ENCODE results near the gene EIF2S3. TPM values are rescaled to one million over a fixed set of nuclear protein-coding genes. Genes with fewer than 3 reads are reported as not detected.

Gene EIF2S3
- total RNA-seq, 2 experiments from 2014 or later = 282 to 295 TPM

GRCh38 chrX:24093746-24094145, 39.0 kb downstream of the EIF2S3 start:
- CTCF ChIA-PET = no interaction called here

GRCh38 chrX:24097741-24098260, 43.0 kb downstream of the EIF2S3 start:
- CTCF ChIA-PET = no interaction called here
- no peaks in the 10 kb centered on the region for H3K36me3 Mint-ChIP-seq
- H3K4me1 Mint-ChIP-seq (ENCODE audit: low read depth) = peaks cover 20% of the 10 kb centered on the region
- intact Hi-C loops (cut with micrococcal nuclease) = loop anchor here (2.0 to 5.0 kb wide), 3 partner anchors 17 to 144 kb away; partner anchors contain the start of gene ZFX
- H3K4me3 Mint-ChIP-seq = no peak overlapping the region
- no peak overlapping the region for H3K27ac Mint-ChIP-seq
- POLR2A ChIA-PET = no interaction called here
- H3K27me3 Mint-ChIP-seq = no peaks in the 10 kb centered on the region
- no peaks in the 10 kb centered on the region for H3K9me3 Mint-ChIP-seq
- no peak for DNase-seq

More at GRCh38 chrX:24093746-24094145, 39.0 kb downstream of the EIF2S3 start:
- no peaks in the 10 kb centered on the region for H3K27me3 Mint-ChIP-seq
- H3K9me3 Mint-ChIP-seq = no peaks in the 10 kb centered on the region
- intact Hi-C loops (cut with micrococcal nuclease) = no loop called here
- no peaks in the 10 kb centered on the region for H3K4me1 Mint-ChIP-seq (ENCODE audit: low read depth)
- POLR2A ChIA-PET = no interaction called here
- H3K27ac Mint-ChIP-seq = no peak overlapping the region
- no peak for DNase-seq
- no peak overlapping the region for H3K4me3 Mint-ChIP-seq
- no peaks in the 10 kb centered on the region for H3K36me3 Mint-ChIP-seq

- no peaks in the 10 kb centered on the region for H3K9me3 Mint-ChIP-seq
- peaks cover 20% of the 10 kb centered on the region for H3K4me1 Mint-ChIP-seq (ENCODE audit: low read depth)
- CTCF ChIA-PET = interaction anchor here (0.7 kb wide), 1 partner anchor 50 kb away, joined by 4 read pairs; no protein-coding TSS in a partner anchor
- POLR2A ChIA-PET = interaction anchor here (0.9 to 1.1 kb wide), 2 partner anchors 14 to 50 kb away, joined by 3 to 4 read pairs; no protein-coding TSS in a partner anchor
- no peak overlapping the region for H3K4me3 Mint-ChIP-seq
- intact Hi-C loops (cut with micrococcal nuclease) = loop anchor here (2.0 to 5.0 kb wide), 3 partner anchors 18 to 143 kb away; partner anchors contain the start of gene ZFX
- no peak overlapping the region for H3K27ac Mint-ChIP-seq
- H3K36me3 Mint-ChIP-seq = no peaks in the 10 kb centered on the region
- H3K27me3 Mint-ChIP-seq = no peaks in the 10 kb centered on the region
- DNase-seq = no peak
These were observed 44.2 kb downstream of the EIF2S3 start for GRCh38 chrX:24098932-24099331.

- no peaks in the 10 kb centered on the region for H3K27me3 Mint-ChIP-seq
- intact Hi-C loops (cut with micrococcal nuclease) = loop anchor here (2.0 to 5.0 kb wide), 3 partner anchors 19 to 143 kb away; partner anchors contain the start of gene ZFX
- H3K9me3 Mint-ChIP-seq = no peaks in the 10 kb centered on the region
- no peak for DNase-seq
- no peaks in the 10 kb centered on the region for H3K36me3 Mint-ChIP-seq
- no peak overlapping the region for H3K4me3 Mint-ChIP-seq
- H3K27ac Mint-ChIP-seq = no peak overlapping the region
- CTCF ChIA-PET = interaction anchor here (0.7 kb wide), 1 partner anchor 49 kb away, joined by 4 read pairs; no protein-coding TSS in a partner anchor
- POLR2A ChIA-PET = interaction anchor here (0.9 to 1.1 kb wide), 2 partner anchors 15 to 49 kb away, joined by 3 to 4 read pairs; no protein-coding TSS in a partner anchor
- H3K4me1 Mint-ChIP-seq (ENCODE audit: low read depth) = peaks cover 20% of the 10 kb centered on the region
These were observed 44.6 kb downstream of the EIF2S3 start for GRCh38 chrX:24099394-24099793.

GRCh38 chrX:24100713-24101112, 46.0 kb downstream of the EIF2S3 start:
- no peaks in the 10 kb centered on the region for H3K9me3 Mint-ChIP-seq
- ChIA-PET CTCF (no interaction called here), POLR2A (no interaction called here)
- no peak overlapping the region for H3K4me3 Mint-ChIP-seq
- DNase-seq = peak; percentile 14
- H3K4me1 Mint-ChIP-seq (ENCODE audit: low read depth) = peaks cover 20% of the 10 kb centered on the region
- H3K27ac Mint-ChIP-seq = no peak overlapping the region
- H3K27me3 Mint-ChIP-seq = no peaks in the 10 kb centered on the region
- H3K36me3 Mint-ChIP-seq = no peaks in the 10 kb centered on the region
- intact Hi-C loops (cut with micrococcal nuclease) = no loop called here

- ChIA-PET POLR2A (no interaction called here), CTCF (no interaction called here)
- Mint-ChIP-seq H3K9me3 (no peaks in the 10 kb centered on the region), H3K4me1 (ENCODE audit: low read depth) (no peaks in the 10 kb centered on the region), H3K36me3 (no peaks in the 10 kb centered on the region), H3K27ac (no peak overlapping the region), H3K27me3 (no peaks in the 10 kb centered on the region), H3K4me3 (no peak overlapping the region)
- intact Hi-C loops (cut with micrococcal nuclease) = no loop called here
- DNase-seq = no peak
These were observed 55.3 kb downstream of the EIF2S3 start for GRCh38 chrX:24110069-24110468.

GRCh38 chrX:24113181-24113580, 58.4 kb downstream of the EIF2S3 start:
- intact Hi-C loops (cut with micrococcal nuclease) = no loop called here
- Mint-ChIP-seq H3K36me3 (no peaks in the 10 kb centered on the region), H3K4me1 (ENCODE audit: low read depth) (no peaks in the 10 kb centered on the region), H3K4me3 (no peak overlapping the region), H3K27me3 (no peaks in the 10 kb centered on the region), H3K27ac (no peak overlapping the region), H3K9me3 (no peaks in the 10 kb centered on the region)
- ChIA-PET CTCF (no interaction called here), POLR2A (no interaction called here)
- DNase-seq = no peak

- intact Hi-C loops (cut with micrococcal nuclease) = no loop called here
These were observed 62.5 kb downstream of the EIF2S3 start for GRCh38 chrX:24117258-24117657.

GRCh38 chrX:24124244-24124799, 69.6 kb downstream of the EIF2S3 start:
- H3K27ac Mint-ChIP-seq = no peak overlapping the region
- no peaks in the 10 kb centered on the region for H3K4me1 Mint-ChIP-seq (ENCODE audit: low read depth)
- H3K9me3 Mint-ChIP-seq = no peaks in the 10 kb centered on the region
- ChIA-PET POLR2A (no interaction called here), CTCF (no interaction called here)
- no peak overlapping the region for H3K4me3 Mint-ChIP-seq
- no peaks in the 10 kb centered on the region for H3K36me3 Mint-ChIP-seq
- intact Hi-C loops (cut with micrococcal nuclease) = no loop called here
- no peak for DNase-seq
- H3K27me3 Mint-ChIP-seq = no peaks in the 10 kb centered on the region

More at GRCh38 chrX:24117258-24117657, 62.5 kb downstream of the EIF2S3 start:
- POLR2A ChIA-PET = no interaction called here
- no peak overlapping the region for H3K27ac Mint-ChIP-seq
- no peaks in the 10 kb centered on the region for H3K4me1 Mint-ChIP-seq (ENCODE audit: low read depth)
- CTCF ChIA-PET = no interaction called here
- no peaks in the 10 kb centered on the region for H3K9me3 Mint-ChIP-seq
- no peaks in the 10 kb centered on the region for H3K36me3 Mint-ChIP-seq
- H3K4me3 Mint-ChIP-seq = no peak overlapping the region
- no peaks in the 10 kb centered on the region for H3K27me3 Mint-ChIP-seq
- no peak for DNase-seq

- Mint-ChIP-seq H3K9me3 (no peaks in the 10 kb centered on the region), H3K27ac (no peak overlapping the region), H3K36me3 (no peaks in the 10 kb centered on the region), H3K27me3 (no peaks in the 10 kb centered on the region), H3K4me1 (ENCODE audit: low read depth) (no peaks in the 10 kb centered on the region), H3K4me3 (no peak overlapping the region)
- DNase-seq = no peak
- ChIA-PET POLR2A (no interaction called here), CTCF (no interaction called here)
- intact Hi-C loops (cut with micrococcal nuclease) = no loop called here
These were observed 70.4 kb downstream of the EIF2S3 start for GRCh38 chrX:24125028-24125612.
